HCT116 (cell line): ENCODE data around the gene ICOSLG.
"Not testable (repeated sequence)": the region's sequence is repeated elsewhere in the genome, so short reads cannot be mapped to it uniquely, and the experiment has no call there.

Experiments used
- CEBPB ChIP-seq: IDR thresholded peaks from 2 replicates; pipeline ENCODE4 v1.6.1; 2012; ENCODE audit warnings: low read depth
- EGR1 ChIP-seq: IDR thresholded peaks from 2 replicates; pipeline ENCODE4 v1.6.1; 2012; ENCODE audit warnings: low read depth
- EZH2 ChIP-seq: fragments of 200-600 bp; sonication (generic); IDR thresholded peaks from 2 replicates; pipeline ENCODE4 v1.6.1; 2017; ENCODE audit warnings: antibody characterized with exemption, mixed run types
- POLR2A ChIP-seq: IDR thresholded peaks from 2 replicates; pipeline ENCODE4 v1.7.0; 2011; ENCODE audit warnings: borderline replicate concordance; ENCODE audit not compliant: insufficient read depth, insufficient read length; ENCODE audit errors: extremely low read depth
- POLR2AphosphoS5 ChIP-seq: IDR thresholded peaks from 2 replicates; pipeline ENCODE4 v1.6.1; 2011; ENCODE audit warnings: mild to moderate bottlenecking, low read depth, low read length, moderate library complexity
- RAD21 ChIP-seq: IDR thresholded peaks from 2 replicates; pipeline ENCODE4 v1.6.1; 2012; ENCODE audit warnings: low read depth, mild to moderate bottlenecking
- TCF7L2 ChIP-seq: IDR thresholded peaks from 2 replicates; pipeline ENCODE4 v1.7.0; 2011; ENCODE audit warnings: borderline replicate concordance, inconsistent platforms; ENCODE audit not compliant: insufficient read depth, insufficient read length; ENCODE audit errors: extremely low read depth
- ZNF274 ChIP-seq: fragments of 200-500 bp; sonication (Bioruptor generic); IDR thresholded peaks from 2 replicates; pipeline ENCODE4 v1.6.1; 2014; ENCODE audit warnings: mild to moderate bottlenecking, low read depth, low read length, inconsistent platforms
- TF ChIP-seq, protein P1 (sequence below), 3 experiments: fragments of 200-600 bp in 1 of 3; sonication (generic) in 1 of 3; IDR thresholded peaks in 2 of 3; conservative IDR thresholded peaks in 1 of 3; 2 replicates each; pipeline ENCODE4 v1.5.1; 2012 to 2017; ENCODE audit warnings: low read depth in 2 of 3, low read length in 2 of 3, antibody characterized with exemption in 1 of 3, borderline replicate concordance in 1 of 3, control low read depth in 1 of 3, mild to moderate bottlenecking in 1 of 3, mixed read lengths in 1 of 3, mixed run types in 1 of 3, moderate library complexity in 1 of 3; ENCODE audit not compliant: insufficient read depth in 1 of 3
- TF ChIP-seq, protein P2 (sequence below): IDR thresholded peaks from 2 replicates; pipeline ENCODE4 v1.6.1; 2012
- TF ChIP-seq, protein P3 (sequence below): IDR thresholded peaks from 2 replicates; pipeline ENCODE4 v1.6.1; 2012; ENCODE audit warnings: low read depth
- TF ChIP-seq, protein P4 (sequence below): IDR thresholded peaks from 2 replicates; pipeline ENCODE4 v1.6.1; 2012

DNA sequence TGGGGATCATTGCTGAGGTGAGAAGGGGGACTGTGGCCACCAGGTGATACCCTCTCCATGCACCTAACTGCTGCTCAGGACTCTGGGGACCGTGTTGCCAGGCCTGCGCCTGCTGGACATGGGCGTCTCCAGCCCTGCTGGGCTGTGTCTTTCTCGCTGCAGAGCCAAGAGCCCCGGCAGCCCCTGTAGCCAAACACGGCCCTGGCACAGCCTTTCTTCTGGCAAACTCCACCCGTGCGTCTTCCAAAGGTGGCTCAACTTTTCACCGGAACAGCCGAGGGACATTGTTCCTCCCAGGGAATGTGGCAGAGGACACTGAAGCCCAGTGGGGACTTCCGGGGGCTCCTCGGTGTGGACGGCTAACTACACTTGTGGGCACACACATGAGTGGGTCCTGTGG, 12.6 kb downstream of the ICOSLG start:
- TF ChIP-seq, protein P1, sequence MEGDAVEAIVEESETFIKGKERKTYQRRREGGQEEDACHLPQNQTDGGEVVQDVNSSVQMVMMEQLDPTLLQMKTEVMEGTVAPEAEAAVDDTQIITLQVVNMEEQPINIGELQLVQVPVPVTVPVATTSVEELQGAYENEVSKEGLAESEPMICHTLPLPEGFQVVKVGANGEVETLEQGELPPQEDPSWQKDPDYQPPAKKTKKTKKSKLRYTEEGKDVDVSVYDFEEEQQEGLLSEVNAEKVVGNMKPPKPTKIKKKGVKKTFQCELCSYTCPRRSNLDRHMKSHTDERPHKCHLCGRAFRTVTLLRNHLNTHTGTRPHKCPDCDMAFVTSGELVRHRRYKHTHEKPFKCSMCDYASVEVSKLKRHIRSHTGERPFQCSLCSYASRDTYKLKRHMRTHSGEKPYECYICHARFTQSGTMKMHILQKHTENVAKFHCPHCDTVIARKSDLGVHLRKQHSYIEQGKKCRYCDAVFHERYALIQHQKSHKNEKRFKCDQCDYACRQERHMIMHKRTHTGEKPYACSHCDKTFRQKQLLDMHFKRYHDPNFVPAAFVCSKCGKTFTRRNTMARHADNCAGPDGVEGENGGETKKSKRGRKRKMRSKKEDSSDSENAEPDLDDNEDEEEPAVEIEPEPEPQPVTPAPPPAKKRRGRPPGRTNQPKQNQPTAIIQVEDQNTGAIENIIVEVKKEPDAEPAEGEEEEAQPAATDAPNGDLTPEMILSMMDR (IDR thresholded peaks at IDR 0.05 in 2 of 3, conservative IDR thresholded peaks at IDR 0.05 in 1 of 3; ENCODE audit: borderline replicate concordance in 1 of 3, insufficient read depth in 1 of 3, low read depth in 2 of 3, low read length in 2 of 3), result not testable (repeated sequence)
- TF ChIP-seq TCF7L2, RAD21, POLR2A, EZH2, EGR1, POLR2AphosphoS5, CEBPB, ZNF274: not testable (repeated sequence)
- TF ChIP-seq, protein P2, sequence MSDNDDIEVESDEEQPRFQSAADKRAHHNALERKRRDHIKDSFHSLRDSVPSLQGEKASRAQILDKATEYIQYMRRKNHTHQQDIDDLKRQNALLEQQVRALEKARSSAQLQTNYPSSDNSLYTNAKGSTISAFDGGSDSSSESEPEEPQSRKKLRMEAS, result not testable (repeated sequence)
- TF ChIP-seq, protein P3, sequence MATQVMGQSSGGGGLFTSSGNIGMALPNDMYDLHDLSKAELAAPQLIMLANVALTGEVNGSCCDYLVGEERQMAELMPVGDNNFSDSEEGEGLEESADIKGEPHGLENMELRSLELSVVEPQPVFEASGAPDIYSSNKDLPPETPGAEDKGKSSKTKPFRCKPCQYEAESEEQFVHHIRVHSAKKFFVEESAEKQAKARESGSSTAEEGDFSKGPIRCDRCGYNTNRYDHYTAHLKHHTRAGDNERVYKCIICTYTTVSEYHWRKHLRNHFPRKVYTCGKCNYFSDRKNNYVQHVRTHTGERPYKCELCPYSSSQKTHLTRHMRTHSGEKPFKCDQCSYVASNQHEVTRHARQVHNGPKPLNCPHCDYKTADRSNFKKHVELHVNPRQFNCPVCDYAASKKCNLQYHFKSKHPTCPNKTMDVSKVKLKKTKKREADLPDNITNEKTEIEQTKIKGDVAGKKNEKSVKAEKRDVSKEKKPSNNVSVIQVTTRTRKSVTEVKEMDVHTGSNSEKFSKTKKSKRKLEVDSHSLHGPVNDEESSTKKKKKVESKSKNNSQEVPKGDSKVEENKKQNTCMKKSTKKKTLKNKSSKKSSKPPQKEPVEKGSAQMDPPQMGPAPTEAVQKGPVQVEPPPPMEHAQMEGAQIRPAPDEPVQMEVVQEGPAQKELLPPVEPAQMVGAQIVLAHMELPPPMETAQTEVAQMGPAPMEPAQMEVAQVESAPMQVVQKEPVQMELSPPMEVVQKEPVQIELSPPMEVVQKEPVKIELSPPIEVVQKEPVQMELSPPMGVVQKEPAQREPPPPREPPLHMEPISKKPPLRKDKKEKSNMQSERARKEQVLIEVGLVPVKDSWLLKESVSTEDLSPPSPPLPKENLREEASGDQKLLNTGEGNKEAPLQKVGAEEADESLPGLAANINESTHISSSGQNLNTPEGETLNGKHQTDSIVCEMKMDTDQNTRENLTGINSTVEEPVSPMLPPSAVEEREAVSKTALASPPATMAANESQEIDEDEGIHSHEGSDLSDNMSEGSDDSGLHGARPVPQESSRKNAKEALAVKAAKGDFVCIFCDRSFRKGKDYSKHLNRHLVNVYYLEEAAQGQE, result not testable (repeated sequence)
- TF ChIP-seq, protein P4, sequence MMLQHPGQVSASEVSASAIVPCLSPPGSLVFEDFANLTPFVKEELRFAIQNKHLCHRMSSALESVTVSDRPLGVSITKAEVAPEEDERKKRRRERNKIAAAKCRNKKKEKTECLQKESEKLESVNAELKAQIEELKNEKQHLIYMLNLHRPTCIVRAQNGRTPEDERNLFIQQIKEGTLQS, result not testable (repeated sequence)
